ENCODE data around the gene SERPINA5.

DNA sequence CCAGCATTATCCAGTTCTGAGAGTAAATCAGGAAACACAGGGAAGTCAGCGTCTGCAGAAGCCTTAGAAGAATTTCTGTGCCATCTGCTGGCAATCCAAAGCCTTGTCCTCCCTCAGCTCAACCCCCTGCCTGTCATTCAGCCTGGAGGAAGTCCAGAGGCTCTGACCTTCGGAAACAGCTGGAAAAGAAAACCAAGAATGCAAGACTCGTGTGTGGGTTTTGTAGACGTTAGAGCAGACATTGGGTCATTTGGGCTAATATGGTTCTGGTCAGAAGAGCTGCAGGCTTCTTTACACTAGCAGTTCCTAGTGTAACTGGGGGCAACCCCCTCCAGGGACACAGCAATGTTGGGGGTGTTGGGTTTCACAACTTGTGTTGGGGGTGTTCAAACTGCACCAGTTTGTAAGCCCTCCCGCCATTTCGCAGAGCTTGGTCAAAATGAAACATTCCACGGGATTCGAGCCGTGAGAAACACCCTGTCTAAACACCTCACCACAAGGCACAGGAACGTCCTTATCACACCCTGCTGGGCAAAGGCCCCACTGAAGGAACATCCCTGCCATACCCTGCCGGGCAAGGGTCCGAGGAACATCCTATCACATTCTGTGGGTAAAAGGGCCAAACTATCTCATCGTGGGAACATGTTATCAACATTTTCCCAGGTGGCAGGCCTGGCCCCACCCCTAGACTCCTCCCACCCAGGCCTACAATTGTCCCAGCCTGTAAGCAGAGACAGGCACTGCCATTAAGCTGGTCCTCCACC lies 41.0 kb upstream of the SERPINA5 start:
- TF ChIP-seq, protein P1, sequence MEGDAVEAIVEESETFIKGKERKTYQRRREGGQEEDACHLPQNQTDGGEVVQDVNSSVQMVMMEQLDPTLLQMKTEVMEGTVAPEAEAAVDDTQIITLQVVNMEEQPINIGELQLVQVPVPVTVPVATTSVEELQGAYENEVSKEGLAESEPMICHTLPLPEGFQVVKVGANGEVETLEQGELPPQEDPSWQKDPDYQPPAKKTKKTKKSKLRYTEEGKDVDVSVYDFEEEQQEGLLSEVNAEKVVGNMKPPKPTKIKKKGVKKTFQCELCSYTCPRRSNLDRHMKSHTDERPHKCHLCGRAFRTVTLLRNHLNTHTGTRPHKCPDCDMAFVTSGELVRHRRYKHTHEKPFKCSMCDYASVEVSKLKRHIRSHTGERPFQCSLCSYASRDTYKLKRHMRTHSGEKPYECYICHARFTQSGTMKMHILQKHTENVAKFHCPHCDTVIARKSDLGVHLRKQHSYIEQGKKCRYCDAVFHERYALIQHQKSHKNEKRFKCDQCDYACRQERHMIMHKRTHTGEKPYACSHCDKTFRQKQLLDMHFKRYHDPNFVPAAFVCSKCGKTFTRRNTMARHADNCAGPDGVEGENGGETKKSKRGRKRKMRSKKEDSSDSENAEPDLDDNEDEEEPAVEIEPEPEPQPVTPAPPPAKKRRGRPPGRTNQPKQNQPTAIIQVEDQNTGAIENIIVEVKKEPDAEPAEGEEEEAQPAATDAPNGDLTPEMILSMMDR (IDR thresholded peaks at IDR 0.05): no peak
- no peak for TF ChIP-seq POLR2A (IDR thresholded peaks at IDR 0.05)

Measured in testis (tissue), 2 donors.